ENCODE results near the gene REC8. TPM values are rescaled to one million over a fixed set of nuclear protein-coding genes. Genes with fewer than 3 reads are reported as not detected.

REC8 gene
- total RNA-seq, 5 donors from 2014 or later (not counting 1 experiment from before 2014, with no cell fraction given): 32.4 to 82.5 (median 41.5) TPM

GRCh38 chr14:24151404-24152080, 20.3 kb upstream of the REC8 start:
- ChIA-PET CTCF (interaction anchor here (0.8 to 0.9 kb wide), 2 partner anchors 9 to 43 kb away, joined by 3 read pairs; no protein-coding TSS in a partner anchor), POLR2A (interaction anchor here in 1 of 2 donors (0.6 kb wide), 1 partner anchor 38 kb away, joined by 3 read pairs; no protein-coding TSS in a partner anchor)
- Histone ChIP-seq H3K36me3 (ENCODE audit: control insufficient read depth in 2 of 2, extremely low read depth in 1 of 2, insufficient read depth in 1 of 2, low read length in 1 of 2) (peaks cover 22 to 64% of the 10 kb centered on the region in 2 donors), H3K4me3 (ENCODE audit: control insufficient read depth in 1 of 2, extremely low read depth in 1 of 2, low read length in 1 of 2) (no peak overlapping the region), H3K27ac (ENCODE audit: low read length) (no peak overlapping the region), H3K4me1 (ENCODE audit: control insufficient read depth in 1 of 2, extremely low read depth in 1 of 2, insufficient read depth in 2 of 2, low read length in 2 of 2) (peaks cover 8 to 35% of the 10 kb centered on the region in 2 experiments), H3K9me3 (no peaks in the 10 kb centered on the region), H3K27me3 (replicated peaks in 1 of 2; ENCODE audit: control insufficient read depth in 2 of 2, extremely low read depth in 1 of 2, insufficient read depth in 2 of 2, low read length in 1 of 2) (no peaks in the 10 kb centered on the region)
- peak overlapping the region in 1 of 2 donors; percentile 39 for H3K27ac Mint-ChIP-seq
- no peak for ATAC-seq (replicated peaks in 1 of 4)
- no peaks in the 10 kb centered on the region for H3K27me3 Mint-ChIP-seq
- no peak overlapping the region for H3K4me3 Mint-ChIP-seq
- H3K36me3 Mint-ChIP-seq: peaks cover 39% of the 10 kb centered on the region
- no peak for DNase-seq
- peaks cover 26 to 33% (median 31%) of the 10 kb centered on the region in 3 donors for H3K4me1 Mint-ChIP-seq
- H3K9me3 Mint-ChIP-seq: no peaks in the 10 kb centered on the region
- 100% methylated on average over 6 of the region's 16 CpGs for WGBS (ENCODE audit: insufficient coverage)

- 97% methylated on average over 8 of the region's 10 CpGs for WGBS (ENCODE audit: insufficient coverage)
- H3K4me3 Mint-ChIP-seq: no peak overlapping the region
- ATAC-seq (replicated peaks in 1 of 4) (no peak), DNase-seq (no peak)
- CTCF ChIA-PET: interaction anchor here in 1 of 2 donors (1.2 kb wide), 2 partner anchors 8 to 91 kb away, joined by 3 read pairs; no protein-coding TSS in a partner anchor
- Histone ChIP-seq H3K36me3 (ENCODE audit: control insufficient read depth in 2 of 2, extremely low read depth in 1 of 2, insufficient read depth in 1 of 2, low read length in 1 of 2) (peaks cover 36 to 71% of the 10 kb centered on the region in 2 donors), H3K27ac (ENCODE audit: low read length) (no peak overlapping the region), H3K9me3 (no peaks in the 10 kb centered on the region), H3K4me1 (ENCODE audit: control insufficient read depth in 1 of 2, extremely low read depth in 1 of 2, insufficient read depth in 2 of 2, low read length in 2 of 2) (peaks cover 0 to 16% of the 10 kb centered on the region in 2 experiments), H3K27me3 (replicated peaks in 1 of 2; ENCODE audit: control insufficient read depth in 2 of 2, extremely low read depth in 1 of 2, insufficient read depth in 2 of 2, low read length in 1 of 2) (no peaks in the 10 kb centered on the region), H3K4me3 (ENCODE audit: control insufficient read depth in 1 of 2, extremely low read depth in 1 of 2, low read length in 1 of 2) (no peak overlapping the region)
- no peaks in the 10 kb centered on the region for H3K27me3 Mint-ChIP-seq
- H3K9me3 Mint-ChIP-seq: no peaks in the 10 kb centered on the region
- H3K4me1 Mint-ChIP-seq: peaks cover 5 to 16% (median 15%) of the 10 kb centered on the region in 3 donors
- POLR2A ChIA-PET: no interaction called here
- H3K27ac Mint-ChIP-seq: peak overlapping the region in 1 of 2 donors; percentile 80
- peaks cover 44% of the 10 kb centered on the region for H3K36me3 Mint-ChIP-seq
Measured at GRCh38 chr14:24155100-24155499, 16.8 kb upstream of the REC8 start.

- Histone ChIP-seq H3K27me3 (replicated peaks in 1 of 2; ENCODE audit: control insufficient read depth in 2 of 2, extremely low read depth in 1 of 2, insufficient read depth in 2 of 2, low read length in 1 of 2) (no peaks in the 10 kb centered on the region), H3K36me3 (ENCODE audit: control insufficient read depth in 2 of 2, extremely low read depth in 1 of 2, insufficient read depth in 1 of 2, low read length in 1 of 2) (peaks cover 25 to 60% of the 10 kb centered on the region in 2 donors), H3K4me3 (ENCODE audit: control insufficient read depth in 1 of 2, extremely low read depth in 1 of 2, low read length in 1 of 2) (no peak overlapping the region), H3K9me3 (no peaks in the 10 kb centered on the region), H3K27ac (ENCODE audit: low read length) (no peak overlapping the region), H3K4me1 (ENCODE audit: control insufficient read depth in 1 of 2, extremely low read depth in 1 of 2, insufficient read depth in 2 of 2, low read length in 2 of 2) (peaks cover 4 to 18% of the 10 kb centered on the region in 2 experiments)
- H3K27ac Mint-ChIP-seq: peak overlapping the region; percentile 29 to 76
- peaks cover 39% of the 10 kb centered on the region for H3K36me3 Mint-ChIP-seq
- no peak for DNase-seq
- H3K9me3 Mint-ChIP-seq: no peaks in the 10 kb centered on the region
- H3K4me3 Mint-ChIP-seq: no peak overlapping the region
- H3K4me1 Mint-ChIP-seq: peaks cover 13 to 23% (median 21%) of the 10 kb centered on the region in 3 donors
- ChIA-PET POLR2A (no interaction called here), CTCF (no interaction called here)
- no peaks in the 10 kb centered on the region for H3K27me3 Mint-ChIP-seq
- 100% methylated on average over 1 of the region's 1 CpG for WGBS (ENCODE audit: insufficient coverage)
- ATAC-seq (replicated peaks in 1 of 4): no peak
Measured at GRCh38 chr14:24156840-24157239, 15.0 kb upstream of the REC8 start.

- H3K9me3 ChIP-seq: no peaks in the 10 kb centered on the region
- H3K4me1 ChIP-seq (ENCODE audit: control insufficient read depth in 1 of 2, extremely low read depth in 1 of 2, insufficient read depth in 2 of 2, low read length in 2 of 2): peaks cover 4 to 23% of the 10 kb centered on the region in 2 experiments
- DNase-seq (no peak), ATAC-seq (replicated peaks in 1 of 4) (no peak)
- WGBS (ENCODE audit: insufficient coverage): 95% methylated on average over 9 of the region's 12 CpGs
- H3K27me3 Mint-ChIP-seq: no peaks in the 10 kb centered on the region
- H3K9me3 Mint-ChIP-seq: no peaks in the 10 kb centered on the region
- ChIA-PET POLR2A (no interaction called here), CTCF (no interaction called here)
- H3K4me1 Mint-ChIP-seq: peaks cover 17 to 25% (median 23%) of the 10 kb centered on the region in 3 donors
- H3K36me3 Mint-ChIP-seq: peaks cover 41% of the 10 kb centered on the region
- H3K4me3 Mint-ChIP-seq: no peak overlapping the region
- no peak overlapping the region for H3K4me3 ChIP-seq (ENCODE audit: control insufficient read depth in 1 of 2, extremely low read depth in 1 of 2, low read length in 1 of 2)
- H3K27me3 ChIP-seq (replicated peaks in 1 of 2; ENCODE audit: control insufficient read depth in 2 of 2, extremely low read depth in 1 of 2, insufficient read depth in 2 of 2, low read length in 1 of 2): no peaks in the 10 kb centered on the region
- H3K27ac ChIP-seq (ENCODE audit: low read length): no peak overlapping the region
- peaks cover 25 to 55% of the 10 kb centered on the region in 2 donors for H3K36me3 ChIP-seq (ENCODE audit: control insufficient read depth in 2 of 2, extremely low read depth in 1 of 2, insufficient read depth in 1 of 2, low read length in 1 of 2)
- H3K27ac Mint-ChIP-seq: peak overlapping the region; percentile 52 to 76
Measured at GRCh38 chr14:24157331-24157730, 14.5 kb upstream of the REC8 start.

DNA sequence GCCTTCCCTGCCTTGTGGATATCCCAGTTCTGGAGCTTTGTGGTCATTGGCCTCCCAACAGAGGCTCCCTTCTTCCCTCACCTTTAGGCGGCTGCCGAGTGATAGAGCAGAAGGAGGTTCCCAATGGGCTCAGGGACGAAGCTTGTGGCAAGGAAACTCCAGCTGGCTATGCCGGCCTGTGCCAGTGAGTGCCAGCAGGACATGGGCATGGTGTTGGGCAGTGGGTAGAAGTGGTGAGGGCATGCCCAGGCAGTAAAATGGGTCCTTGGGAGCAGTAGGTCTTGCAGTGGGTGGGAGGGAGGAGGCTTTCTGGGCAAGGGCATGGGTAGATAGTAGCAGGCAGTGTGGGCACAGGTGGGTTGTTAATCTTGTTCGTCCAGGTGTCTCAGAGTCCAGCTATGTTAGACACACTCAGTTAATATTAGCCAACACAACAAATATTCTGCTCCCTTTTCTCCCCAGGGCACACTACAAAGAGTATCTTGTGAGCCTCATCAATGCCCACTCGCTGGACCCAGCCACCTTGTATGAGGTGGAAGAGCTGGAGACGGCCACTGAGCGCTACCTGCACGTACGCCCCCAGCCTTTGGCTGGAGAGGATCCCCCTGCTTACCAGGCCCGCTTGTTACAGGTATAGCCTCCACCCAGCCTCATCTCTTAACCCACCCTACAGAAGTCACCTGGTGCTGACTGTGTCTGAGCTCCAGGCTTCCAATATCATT, 11.9 kb upstream of the REC8 start:
- ATAC-seq (replicated peaks in 1 of 4) (no peak), DNase-seq (no peak)
- Histone ChIP-seq H3K4me1 (ENCODE audit: control insufficient read depth in 1 of 2, extremely low read depth in 1 of 2, insufficient read depth in 2 of 2, low read length in 2 of 2) (peaks cover 8 to 49% of the 10 kb centered on the region in 2 experiments), H3K27me3 (replicated peaks in 1 of 2; ENCODE audit: control insufficient read depth in 2 of 2, extremely low read depth in 1 of 2, insufficient read depth in 2 of 2, low read length in 1 of 2) (no peaks in the 10 kb centered on the region), H3K4me3 (ENCODE audit: control insufficient read depth in 1 of 2, extremely low read depth in 1 of 2, low read length in 1 of 2) (no peak overlapping the region), H3K9me3 (no peaks in the 10 kb centered on the region), H3K27ac (ENCODE audit: low read length) (peak overlapping the region; percentile 89), H3K36me3 (ENCODE audit: control insufficient read depth in 2 of 2, extremely low read depth in 1 of 2, insufficient read depth in 1 of 2, low read length in 1 of 2) (peaks cover 33 to 66% of the 10 kb centered on the region in 2 donors)
- 98% methylated on average over 9 of the region's 11 CpGs for WGBS (ENCODE audit: insufficient coverage)
- CTCF ChIA-PET: interaction anchor here (0.9 to 1.9 kb wide), 9 partner anchors 8 to 69 kb away, joined by 3 to 30 read pairs (median 5); partner anchors contain the start of genes DCAF11 (in 2 of the 2), NRL (in 2 of the 2), RNF31 (in 2 of the 2) and PSME2 (in 1 of the 2)
- POLR2A ChIA-PET: interaction anchor here (0.6 to 1.0 kb wide), 4 partner anchors 11 to 44 kb away, joined by 3 to 4 read pairs (median 3); no protein-coding TSS in a partner anchor
- H3K4me1 Mint-ChIP-seq: peaks cover 43 to 48% (median 45%) of the 10 kb centered on the region in 3 donors
- H3K9me3 Mint-ChIP-seq: no peaks in the 10 kb centered on the region
- H3K27ac Mint-ChIP-seq: peak overlapping the region; percentile 98 to 99
- H3K36me3 Mint-ChIP-seq: peaks cover 52% of the 10 kb centered on the region
- no peaks in the 10 kb centered on the region for H3K27me3 Mint-ChIP-seq
- H3K4me3 Mint-ChIP-seq: peak overlapping the region in 1 of 3 donors; percentile 37

DNA sequence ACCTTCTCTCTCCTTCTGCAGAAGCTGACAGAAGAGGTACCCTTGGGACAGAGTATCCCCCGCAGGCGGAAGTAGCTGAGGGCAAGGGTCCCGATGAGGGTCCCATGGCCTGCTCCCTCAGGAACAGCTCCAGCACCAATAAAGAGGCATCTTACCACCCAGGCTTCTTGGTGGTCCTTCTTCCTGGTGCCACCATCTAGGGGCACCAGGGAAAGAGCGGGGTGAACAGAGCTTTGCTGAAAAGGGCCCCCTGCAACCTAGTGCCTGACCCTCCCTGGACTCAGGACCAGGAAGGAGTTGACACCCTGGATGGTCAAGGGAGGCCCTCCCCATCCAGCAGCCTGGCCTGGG, 11.4 kb upstream of the REC8 start:
- Histone ChIP-seq H3K4me3 (ENCODE audit: control insufficient read depth in 1 of 2, extremely low read depth in 1 of 2, low read length in 1 of 2) (no peak overlapping the region), H3K9me3 (no peaks in the 10 kb centered on the region), H3K27ac (ENCODE audit: low read length) (peak overlapping the region; percentile 89), H3K36me3 (ENCODE audit: control insufficient read depth in 2 of 2, extremely low read depth in 1 of 2, insufficient read depth in 1 of 2, low read length in 1 of 2) (peaks cover 32 to 66% of the 10 kb centered on the region in 2 donors), H3K27me3 (replicated peaks in 1 of 2; ENCODE audit: control insufficient read depth in 2 of 2, extremely low read depth in 1 of 2, insufficient read depth in 2 of 2, low read length in 1 of 2) (no peaks in the 10 kb centered on the region), H3K4me1 (ENCODE audit: control insufficient read depth in 1 of 2, extremely low read depth in 1 of 2, insufficient read depth in 2 of 2, low read length in 2 of 2) (peaks cover 8 to 54% of the 10 kb centered on the region in 2 experiments)
- WGBS (ENCODE audit: insufficient coverage): 100% methylated on average over 4 of the region's 4 CpGs
- CTCF ChIA-PET: interaction anchor here (0.9 to 2.0 kb wide), 15 partner anchors 9 to 80 kb away, joined by 3 to 30 read pairs (median 5); partner anchors contain the start of genes DCAF11 (in 2 of the 2), NRL (in 2 of the 2), RNF31 (in 2 of the 2) and EMC9 (in 1 of the 2)
- DNase-seq: no peak
- Mint-ChIP-seq H3K27ac (peak overlapping the region; percentile 98 to 99), H3K36me3 (peaks cover 53% of the 10 kb centered on the region), H3K4me1 (peaks cover 48 to 52% (median 51%) of the 10 kb centered on the region in 3 donors), H3K4me3 (peak overlapping the region in 2 of 3 donors; percentile 37 to 92), H3K27me3 (no peaks in the 10 kb centered on the region), H3K9me3 (no peaks in the 10 kb centered on the region)
- POLR2A ChIA-PET: interaction anchor here (0.6 to 1.6 kb wide), 8 partner anchors 11 to 52 kb away, joined by 3 to 9 read pairs (median 4); partner anchors contain the start of genes DCAF11 (in 1 of the 2), EMC9 (in 1 of the 2), NRL (in 1 of the 2) and PSME1 (in 1 of the 2)
- peak in 1 of 4 experiments; percentile 0 for ATAC-seq (replicated peaks in 1 of 4)
